GM12874 (cell line): ENCODE data around the gene SCN9A.

Experiments
- TF ChIP-seq, protein P1 (sequence below): IDR thresholded peaks from 2 replicates; pipeline ENCODE4 v1.5.1; 2011; ENCODE audit warnings: low read depth, mild to moderate bottlenecking, control low read depth, low read length, moderate library complexity; ENCODE audit not compliant: insufficient read depth

Gene SCN9A

DNA sequence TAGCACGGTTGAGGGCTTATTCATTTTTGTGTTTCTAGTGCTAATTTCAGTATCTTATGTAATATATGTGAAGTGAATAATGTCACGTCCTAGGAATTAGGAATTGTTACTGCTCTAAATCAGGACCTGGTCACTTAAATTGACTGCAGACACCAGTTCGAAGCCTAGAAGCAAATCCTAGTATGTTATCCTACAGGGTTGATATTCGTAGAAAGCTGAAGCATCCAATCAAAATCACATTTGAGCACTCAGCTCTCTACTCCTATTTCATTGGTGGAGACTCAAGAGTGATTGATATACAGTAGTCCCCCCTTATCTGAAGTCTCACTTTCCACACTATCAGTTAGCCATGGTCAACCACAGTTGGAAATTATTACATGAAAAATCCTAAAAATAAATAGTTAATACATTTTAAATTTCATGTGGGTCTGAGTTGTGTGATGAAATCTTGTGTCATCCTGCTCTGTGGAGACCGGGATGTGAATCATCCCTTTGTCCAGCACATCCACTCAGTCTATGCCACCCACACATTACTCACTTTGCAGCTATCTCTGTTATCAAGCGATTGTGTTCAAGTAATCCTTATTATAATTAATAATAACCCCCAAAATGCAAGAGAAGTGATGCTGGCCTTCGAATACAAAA lies 35.2 kb upstream of the SCN9A start:
- TF ChIP-seq, protein P1, sequence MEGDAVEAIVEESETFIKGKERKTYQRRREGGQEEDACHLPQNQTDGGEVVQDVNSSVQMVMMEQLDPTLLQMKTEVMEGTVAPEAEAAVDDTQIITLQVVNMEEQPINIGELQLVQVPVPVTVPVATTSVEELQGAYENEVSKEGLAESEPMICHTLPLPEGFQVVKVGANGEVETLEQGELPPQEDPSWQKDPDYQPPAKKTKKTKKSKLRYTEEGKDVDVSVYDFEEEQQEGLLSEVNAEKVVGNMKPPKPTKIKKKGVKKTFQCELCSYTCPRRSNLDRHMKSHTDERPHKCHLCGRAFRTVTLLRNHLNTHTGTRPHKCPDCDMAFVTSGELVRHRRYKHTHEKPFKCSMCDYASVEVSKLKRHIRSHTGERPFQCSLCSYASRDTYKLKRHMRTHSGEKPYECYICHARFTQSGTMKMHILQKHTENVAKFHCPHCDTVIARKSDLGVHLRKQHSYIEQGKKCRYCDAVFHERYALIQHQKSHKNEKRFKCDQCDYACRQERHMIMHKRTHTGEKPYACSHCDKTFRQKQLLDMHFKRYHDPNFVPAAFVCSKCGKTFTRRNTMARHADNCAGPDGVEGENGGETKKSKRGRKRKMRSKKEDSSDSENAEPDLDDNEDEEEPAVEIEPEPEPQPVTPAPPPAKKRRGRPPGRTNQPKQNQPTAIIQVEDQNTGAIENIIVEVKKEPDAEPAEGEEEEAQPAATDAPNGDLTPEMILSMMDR: no peak

- TF ChIP-seq, protein P1: no peak
Observed at GRCh38 chr2:166406374-166406773, 30.6 kb upstream of the SCN9A start.

DNA sequence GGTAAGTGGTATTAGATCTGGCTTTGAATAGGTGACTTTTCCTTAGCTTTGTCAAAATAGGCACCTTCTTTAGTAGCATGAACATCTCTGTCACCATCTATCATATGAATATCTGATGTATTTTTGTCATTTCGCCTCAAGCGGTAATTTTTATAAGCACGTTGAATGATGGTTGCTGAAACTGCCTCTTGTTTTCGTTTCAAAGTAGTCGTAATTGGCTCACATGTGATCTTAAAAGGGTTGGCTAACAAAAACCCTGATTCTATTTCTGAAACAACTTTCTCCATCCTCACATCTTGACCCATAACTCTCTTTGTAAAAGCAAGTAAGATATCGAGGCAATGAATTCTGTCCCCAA lies 29.8 kb upstream of the SCN9A start:
- TF ChIP-seq, protein P1: no peak

- TF ChIP-seq, protein P1: no peak
Observed at GRCh38 chr2:166404831-166405568, 29.3 kb upstream of the SCN9A start.

- TF ChIP-seq, protein P1: no peak
Observed at GRCh38 chr2:166394245-166394644, 18.5 kb upstream of the SCN9A start.

DNA sequence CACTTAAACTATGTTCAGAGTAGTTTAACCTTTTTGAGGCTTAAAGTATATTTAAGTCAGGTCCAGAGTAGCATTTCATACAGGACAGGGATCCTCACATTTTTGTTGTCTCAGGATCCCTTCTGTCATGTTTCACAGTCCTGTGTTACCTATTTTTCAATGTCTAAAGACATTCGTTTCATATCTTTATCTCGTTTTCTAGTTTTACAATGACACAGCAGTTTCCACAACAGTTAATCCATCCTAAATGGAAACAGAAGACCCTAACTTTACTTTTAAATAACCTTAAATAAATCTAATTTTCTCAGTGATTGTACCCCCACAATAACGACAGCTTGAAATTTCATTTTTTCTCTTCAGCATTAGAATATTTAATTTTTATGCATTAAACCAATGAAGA lies 17.3 kb upstream of the SCN9A start:
- TF ChIP-seq, protein P1: no peak

GRCh38 chr2:166388481-166389070 lies 12.8 kb upstream of the SCN9A start:
- TF ChIP-seq, protein P1: no peak
